NB4 (cell line): Measurements from ENCODE around the gene LMBRD2.

Experiments used
- DNase-seq: peaks from one replicate; pipeline ENCODE4 v3.0.0; 2010; ENCODE audit warnings: low read depth
- H3K4me3 ChIP-seq: one replicate; pipeline ENCODE4 v1.5.1; 2011; ENCODE audit warnings: mild to moderate bottlenecking, low read depth, low read length, moderate library complexity
- MYC ChIP-seq: IDR thresholded peaks from 2 replicates; pipeline ENCODE4 v1.6.1; 2011; ENCODE audit warnings: low read depth, low read length
- POLR2A ChIP-seq: IDR thresholded peaks from 2 replicates; pipeline ENCODE4 v1.6.1; 2011; ENCODE audit warnings: mild to moderate bottlenecking; ENCODE audit not compliant: insufficient read length; ENCODE audit errors: extremely low read depth
- TF ChIP-seq, protein P1 (sequence below): IDR thresholded peaks from 2 replicates; pipeline ENCODE4 v1.6.1; 2011; ENCODE audit warnings: low read depth, low read length
- TF ChIP-seq, protein P2 (sequence below): IDR thresholded peaks from one replicate; pipeline ENCODE4 v1.5.1; 2012; ENCODE audit warnings: low read depth, low read length

LMBRD2 gene

DNA sequence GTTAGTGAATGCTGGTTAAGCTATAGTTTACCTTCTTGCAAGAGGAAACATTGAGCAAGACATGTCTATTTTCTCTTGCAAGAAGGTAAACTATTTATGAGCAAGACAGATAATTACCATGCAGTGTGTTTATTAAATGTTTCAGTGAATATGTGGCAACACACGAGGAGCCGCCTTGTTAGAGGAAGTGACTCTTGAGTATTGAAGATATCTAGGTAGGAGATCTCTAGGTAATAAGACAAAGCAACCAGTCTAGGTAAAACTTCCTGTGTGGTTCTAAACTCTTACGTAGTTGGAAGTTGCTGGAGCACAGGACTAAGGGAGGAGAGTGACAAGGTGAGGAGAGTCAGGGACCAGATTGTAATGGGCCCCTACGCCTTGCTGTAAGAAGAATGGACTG lies 17.1 kb upstream of the LMBRD2 start:
- H3K4me3 ChIP-seq, result no peak overlapping the region
- DNase-seq, result no peak
- TF ChIP-seq MYC, result no peak
- TF ChIP-seq, protein P1, sequence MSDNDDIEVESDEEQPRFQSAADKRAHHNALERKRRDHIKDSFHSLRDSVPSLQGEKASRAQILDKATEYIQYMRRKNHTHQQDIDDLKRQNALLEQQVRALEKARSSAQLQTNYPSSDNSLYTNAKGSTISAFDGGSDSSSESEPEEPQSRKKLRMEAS, result no peak
- no peak for TF ChIP-seq POLR2A
- TF ChIP-seq, protein P2, sequence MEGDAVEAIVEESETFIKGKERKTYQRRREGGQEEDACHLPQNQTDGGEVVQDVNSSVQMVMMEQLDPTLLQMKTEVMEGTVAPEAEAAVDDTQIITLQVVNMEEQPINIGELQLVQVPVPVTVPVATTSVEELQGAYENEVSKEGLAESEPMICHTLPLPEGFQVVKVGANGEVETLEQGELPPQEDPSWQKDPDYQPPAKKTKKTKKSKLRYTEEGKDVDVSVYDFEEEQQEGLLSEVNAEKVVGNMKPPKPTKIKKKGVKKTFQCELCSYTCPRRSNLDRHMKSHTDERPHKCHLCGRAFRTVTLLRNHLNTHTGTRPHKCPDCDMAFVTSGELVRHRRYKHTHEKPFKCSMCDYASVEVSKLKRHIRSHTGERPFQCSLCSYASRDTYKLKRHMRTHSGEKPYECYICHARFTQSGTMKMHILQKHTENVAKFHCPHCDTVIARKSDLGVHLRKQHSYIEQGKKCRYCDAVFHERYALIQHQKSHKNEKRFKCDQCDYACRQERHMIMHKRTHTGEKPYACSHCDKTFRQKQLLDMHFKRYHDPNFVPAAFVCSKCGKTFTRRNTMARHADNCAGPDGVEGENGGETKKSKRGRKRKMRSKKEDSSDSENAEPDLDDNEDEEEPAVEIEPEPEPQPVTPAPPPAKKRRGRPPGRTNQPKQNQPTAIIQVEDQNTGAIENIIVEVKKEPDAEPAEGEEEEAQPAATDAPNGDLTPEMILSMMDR, result no peak

DNA sequence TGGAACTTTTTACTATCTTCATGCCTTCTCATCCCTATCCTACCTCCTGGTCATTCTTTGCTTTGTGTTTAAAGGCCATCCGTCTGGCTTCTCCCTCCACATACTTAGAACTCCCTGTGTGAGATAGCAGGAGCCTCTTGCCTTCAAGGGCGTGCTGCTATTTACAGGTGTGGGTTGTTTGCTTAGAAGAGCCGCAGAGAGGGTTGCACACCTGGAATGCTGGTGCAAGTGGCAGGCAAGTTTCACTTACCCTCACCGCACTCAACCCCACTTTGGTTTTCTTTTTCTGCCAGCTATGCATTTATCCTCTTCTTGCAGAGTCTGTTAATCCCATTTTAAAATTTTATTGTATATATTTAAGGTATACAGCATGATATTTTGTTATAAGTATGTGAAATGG lies 12.8 kb upstream of the LMBRD2 start:
- no peak for TF ChIP-seq MYC
- TF ChIP-seq, protein P2, result no peak
- TF ChIP-seq POLR2A, result no peak
- TF ChIP-seq, protein P1, result no peak
- no peak overlapping the region for H3K4me3 ChIP-seq
- no peak for DNase-seq

DNA sequence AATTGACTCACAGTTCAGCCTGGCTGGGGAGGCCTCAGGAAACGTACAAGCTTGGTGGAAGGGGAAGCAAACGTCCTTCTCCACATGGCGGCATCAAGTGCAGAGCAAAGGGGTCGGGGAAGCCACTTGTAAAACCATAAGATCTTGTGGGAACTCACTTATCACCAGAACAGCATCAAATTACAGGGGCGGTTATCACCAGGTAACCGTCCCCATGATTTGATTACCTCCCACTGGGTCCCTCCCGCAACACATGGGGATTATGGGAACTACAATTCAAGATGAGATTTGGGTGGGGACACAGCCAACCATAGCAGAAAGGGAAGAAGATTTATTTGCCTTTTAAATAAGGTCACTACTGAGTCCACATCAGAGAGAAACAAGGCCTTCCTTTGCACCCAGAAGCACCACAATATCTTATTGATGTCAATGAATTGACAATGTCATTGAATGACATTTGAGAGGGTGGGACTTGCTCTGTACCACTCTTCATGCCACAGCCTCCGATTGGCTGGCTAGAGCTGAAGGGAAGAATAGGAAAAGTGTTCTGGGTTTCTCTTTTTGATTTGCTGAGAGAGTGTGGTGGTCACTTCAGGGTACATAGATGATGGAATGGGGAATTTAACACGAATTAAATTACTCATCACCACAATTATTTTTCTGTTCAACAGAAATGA lies 11.3 kb upstream of the LMBRD2 start:
- TF ChIP-seq, protein P1, result no peak
- TF ChIP-seq POLR2A, result no peak
- TF ChIP-seq, protein P2, result no peak
- TF ChIP-seq MYC, result no peak
- H3K4me3 ChIP-seq, result no peak overlapping the region
- no peak for DNase-seq

DNA sequence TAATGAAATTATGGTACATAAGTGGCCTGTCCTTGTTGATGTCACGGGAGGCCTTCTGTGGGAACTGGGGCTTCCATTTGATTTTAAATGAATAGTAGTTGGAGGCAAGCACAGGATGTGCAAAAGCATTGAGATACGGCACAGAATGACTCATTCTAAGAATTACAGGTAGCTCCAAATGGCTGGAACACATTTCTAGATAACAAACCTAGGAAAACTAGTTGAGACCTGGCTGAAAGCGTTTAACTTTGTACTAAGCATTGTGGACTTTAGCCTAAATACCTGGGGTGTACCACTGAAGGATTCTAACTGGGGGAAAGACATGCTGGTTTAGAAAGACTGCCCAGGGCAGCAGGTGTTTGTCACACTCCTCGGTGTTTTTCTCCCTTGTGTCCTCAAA lies 9.7 kb upstream of the LMBRD2 start:
- TF ChIP-seq, protein P1, result no peak
- no peak for TF ChIP-seq POLR2A
- no peak for DNase-seq
- H3K4me3 ChIP-seq, result no peak overlapping the region

DNA sequence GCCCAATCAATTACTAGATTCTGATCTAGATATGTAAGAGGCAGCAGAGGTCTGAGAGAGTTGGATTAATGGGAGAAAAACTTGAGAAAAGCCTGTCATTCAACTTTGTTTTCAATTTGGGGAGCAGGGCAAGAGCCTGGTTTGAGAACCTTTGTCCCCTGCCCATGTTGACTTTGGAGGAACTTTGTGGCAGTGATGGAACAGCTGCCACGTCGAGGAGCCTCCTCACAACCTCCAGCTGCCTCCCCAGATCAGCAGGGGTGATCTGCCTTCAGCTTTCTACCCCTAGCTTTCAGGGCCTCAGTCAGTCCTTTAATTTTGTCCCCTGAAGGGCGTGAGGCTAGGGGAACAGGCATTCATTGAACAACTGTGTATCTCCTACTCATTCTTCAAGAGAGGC lies 8.9 kb upstream of the LMBRD2 start:
- no peak for TF ChIP-seq MYC
- TF ChIP-seq, protein P2, result no peak
- TF ChIP-seq, protein P1, result no peak
- TF ChIP-seq POLR2A, result no peak
- DNase-seq, result no peak
- H3K4me3 ChIP-seq, result no peak overlapping the region

DNA sequence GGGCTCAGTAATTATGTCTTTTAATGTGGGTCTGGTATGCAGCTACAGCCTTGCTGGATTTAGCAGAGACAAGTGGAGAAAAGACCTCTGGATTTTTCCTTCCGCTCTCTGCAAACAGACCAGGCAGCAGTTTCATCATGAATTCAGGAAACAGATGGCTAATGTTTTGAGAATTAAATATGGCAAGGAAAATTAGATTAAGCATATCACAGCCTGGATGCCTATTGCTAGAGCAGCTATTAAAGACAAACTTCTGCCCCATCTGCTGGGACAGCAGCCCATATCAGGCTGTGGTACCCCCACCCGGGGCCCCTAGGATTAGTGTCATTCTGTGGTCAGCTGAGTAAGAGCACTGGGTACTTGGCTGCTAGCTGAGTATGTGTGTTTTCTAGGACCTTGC lies 6.5 kb upstream of the LMBRD2 start:
- H3K4me3 ChIP-seq, result no peak overlapping the region
- no peak for DNase-seq
- TF ChIP-seq, protein P1, result no peak
- TF ChIP-seq, protein P2, result no peak
- no peak for TF ChIP-seq POLR2A
- TF ChIP-seq MYC, result no peak
